ENCODE results near the gene AGBL4.
"Not testable (repeated sequence)": the region's sequence is repeated elsewhere in the genome, so short reads cannot be mapped to it uniquely, and the experiment has no call there.

AGBL4 gene

GRCh38 chr1:48548985-48549384 lies 1474.8 kb downstream of the AGBL4 start:
- DNase-seq (ENCODE audit: low read depth, low spot score): no peak

- no peak for DNase-seq (ENCODE audit: low read depth, low spot score)
Observed at GRCh38 chr1:48547561-48548220, 1476.1 kb downstream of the AGBL4 start.

GRCh38 chr1:48543854-48544253 lies 1479.9 kb downstream of the AGBL4 start:
- no peak for DNase-seq (ENCODE audit: low read depth, low spot score)

GRCh38 chr1:48540587-48540986 lies 1483.2 kb downstream of the AGBL4 start:
- DNase-seq (ENCODE audit: low read depth, low spot score): no peak

DNA sequence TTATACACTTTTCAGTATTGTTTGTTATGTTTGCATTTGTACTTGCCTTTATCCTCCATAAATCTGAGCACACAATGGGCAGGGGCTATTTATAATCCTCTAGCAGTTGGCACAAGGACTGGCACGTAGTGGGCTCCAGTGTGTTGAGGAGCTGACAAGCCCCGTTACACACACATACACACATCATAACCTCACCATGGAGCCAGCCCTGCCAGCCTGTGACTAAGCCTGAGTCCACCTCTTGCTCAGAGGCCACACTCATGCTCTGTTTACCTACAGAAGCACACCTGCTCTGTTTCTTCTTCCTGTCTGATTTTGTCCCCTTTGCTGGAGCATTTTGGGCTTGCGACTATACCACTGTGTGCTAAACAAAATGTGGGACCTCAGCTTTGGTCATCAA lies 1487.3 kb downstream of the AGBL4 start:
- no peak for DNase-seq (ENCODE audit: low read depth, low spot score)

GRCh38 chr1:48532976-48533375 lies 1490.8 kb downstream of the AGBL4 start:
- no peak for DNase-seq (ENCODE audit: low read depth, low spot score)

- no peak for DNase-seq (ENCODE audit: low read depth, low spot score)
Observed at GRCh38 chr1:48530727-48531351, 1492.9 kb downstream of the AGBL4 start.

DNA sequence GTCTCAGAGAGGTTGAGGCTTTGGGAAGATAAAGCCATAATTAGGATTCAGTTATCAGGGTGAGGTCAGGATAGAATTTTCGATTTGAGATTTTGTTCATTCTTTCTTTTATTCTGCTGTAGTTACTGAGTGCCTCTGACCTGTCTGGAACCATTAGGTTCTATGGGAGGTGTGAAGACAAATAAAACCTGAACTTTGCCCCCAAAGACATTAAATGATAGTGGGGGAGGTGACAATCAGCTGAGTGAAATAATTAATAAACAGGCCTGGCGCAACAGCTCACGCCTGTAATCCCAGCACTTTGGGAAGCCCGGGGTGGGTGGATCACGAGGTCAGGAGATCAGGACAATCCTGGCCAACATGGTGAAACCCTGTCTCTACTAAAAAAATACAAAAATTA lies 1496.7 kb downstream of the AGBL4 start:
- no peak for DNase-seq (ENCODE audit: low read depth, low spot score)

- no peak for DNase-seq (ENCODE audit: low read depth, low spot score)
Observed at GRCh38 chr1:48526008-48526710, 1497.6 kb downstream of the AGBL4 start.

DNA sequence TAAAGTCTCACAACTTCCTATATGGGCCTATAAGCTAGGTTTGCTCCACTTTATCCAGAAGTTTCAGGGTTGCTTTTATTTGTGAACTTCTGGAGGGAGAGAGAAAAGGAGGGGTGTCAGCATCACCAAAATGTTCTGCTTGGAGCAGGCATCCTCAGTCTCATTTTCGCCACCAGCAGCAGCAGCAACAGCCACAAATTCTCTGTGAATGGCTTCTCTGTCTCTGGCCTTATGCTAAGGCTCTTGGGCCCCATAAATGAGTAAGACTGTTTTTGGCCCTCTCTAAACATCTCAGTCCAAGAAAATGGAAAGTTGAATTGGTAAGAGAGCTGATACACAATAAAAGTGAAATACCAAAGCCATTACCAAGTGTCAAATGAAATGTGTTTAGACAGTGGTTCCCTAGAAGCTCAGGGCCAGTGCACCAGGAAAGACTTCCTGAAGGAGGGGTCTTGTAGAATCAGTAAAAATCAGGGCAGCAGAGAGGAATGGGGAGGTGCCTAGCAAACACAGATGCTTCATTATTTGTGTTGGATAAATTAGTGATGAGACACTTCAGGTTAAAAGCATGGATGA lies 1498.8 kb downstream of the AGBL4 start:
- DNase-seq (ENCODE audit: low read depth, low spot score): no peak

- no peak for DNase-seq (ENCODE audit: low read depth, low spot score)
Observed at GRCh38 chr1:48523558-48523957, 1500.2 kb downstream of the AGBL4 start.

DNA sequence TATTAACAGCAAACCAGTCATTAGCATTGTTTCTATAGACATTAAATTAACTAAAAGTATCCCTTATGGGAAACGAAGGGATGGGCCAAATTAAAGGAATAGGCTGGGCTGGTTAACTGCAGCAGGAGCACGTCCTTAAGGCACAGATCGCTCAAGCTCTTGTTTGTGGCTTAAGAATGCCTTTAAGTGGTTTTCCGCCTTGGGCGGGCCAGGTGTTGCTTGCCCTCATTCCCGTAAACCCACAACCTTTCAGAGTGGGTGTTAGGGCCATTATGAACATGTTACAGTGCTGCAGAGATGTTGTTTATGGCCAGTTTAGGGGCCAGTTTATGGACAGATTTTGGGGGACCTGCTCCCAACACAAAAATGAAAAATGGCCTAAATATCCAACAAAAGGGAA lies 1503.9 kb downstream of the AGBL4 start:
- not testable (repeated sequence) for DNase-seq (ENCODE audit: low read depth, low spot score)

GRCh38 chr1:48506870-48507269 lies 1516.9 kb downstream of the AGBL4 start:
- DNase-seq (ENCODE audit: low read depth, low spot score): no peak

DNA sequence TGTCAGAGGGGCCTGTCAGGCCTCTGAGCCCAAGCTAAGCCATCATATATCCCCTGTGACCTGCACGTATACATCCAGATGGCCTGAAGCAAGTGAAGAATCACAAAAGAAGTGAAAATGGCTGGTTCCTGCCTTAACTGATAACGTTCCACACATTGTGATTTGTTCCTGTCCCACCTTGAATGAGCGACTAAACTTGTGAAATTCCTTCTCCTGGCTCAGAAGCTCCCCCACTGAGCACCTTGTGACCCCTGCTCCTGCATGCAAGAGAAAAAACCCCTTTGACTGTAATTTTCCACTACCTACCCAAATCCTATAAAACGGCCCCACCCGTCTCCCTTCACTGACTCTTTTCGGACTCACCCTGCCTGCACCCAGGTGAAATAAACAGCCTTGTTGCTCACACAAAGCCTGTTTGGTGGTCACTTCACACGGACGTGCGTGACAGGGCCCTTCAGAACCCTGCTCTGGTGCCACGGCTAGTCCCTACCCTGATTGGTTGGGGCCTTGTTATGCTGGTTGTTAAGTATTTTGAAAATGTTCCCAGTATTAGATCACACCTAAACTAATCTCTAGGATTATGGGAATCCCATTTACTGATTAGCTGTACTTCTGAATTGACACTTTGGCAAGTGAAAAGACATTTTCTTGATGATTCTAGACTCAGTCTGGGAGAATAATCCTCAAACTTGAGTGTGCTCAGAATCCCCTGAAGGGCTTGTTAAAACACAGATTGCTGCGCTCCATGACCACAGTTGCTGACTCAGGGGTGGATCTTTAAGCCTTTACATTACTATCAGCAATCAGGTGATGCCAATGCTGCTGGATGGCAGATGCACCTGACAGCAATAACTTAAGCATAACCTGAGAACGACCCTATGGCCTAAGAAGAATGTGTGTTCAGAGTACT lies 1523.0 kb downstream of the AGBL4 start:
- no peak for DNase-seq (ENCODE audit: low read depth, low spot score)

DNA sequence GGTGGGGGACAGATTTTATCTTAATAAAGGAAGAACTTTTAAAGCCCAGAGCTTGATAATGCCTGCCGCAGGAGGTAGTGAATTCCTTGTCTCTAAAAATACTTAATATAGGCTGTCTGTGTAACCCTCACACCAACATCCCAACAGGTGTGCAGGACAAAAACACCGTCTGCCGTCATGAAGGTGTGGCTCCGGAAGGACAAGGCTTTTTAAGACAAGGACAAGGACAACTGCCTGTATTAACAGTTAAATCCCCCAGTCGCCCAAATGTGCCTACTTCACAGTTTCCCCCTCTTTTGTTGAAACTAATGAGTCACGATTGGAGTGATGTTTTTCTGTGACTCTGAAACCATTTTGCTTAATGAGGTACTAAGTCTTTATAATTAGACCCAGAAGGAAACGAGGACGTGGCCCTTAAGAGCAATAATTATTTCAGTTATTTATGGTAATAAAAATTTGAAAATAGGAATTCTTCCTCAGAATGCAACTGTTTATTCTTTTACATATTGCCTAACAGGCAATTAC lies 1524.5 kb downstream of the AGBL4 start:
- DNase-seq (ENCODE audit: low read depth, low spot score): no peak

DNA sequence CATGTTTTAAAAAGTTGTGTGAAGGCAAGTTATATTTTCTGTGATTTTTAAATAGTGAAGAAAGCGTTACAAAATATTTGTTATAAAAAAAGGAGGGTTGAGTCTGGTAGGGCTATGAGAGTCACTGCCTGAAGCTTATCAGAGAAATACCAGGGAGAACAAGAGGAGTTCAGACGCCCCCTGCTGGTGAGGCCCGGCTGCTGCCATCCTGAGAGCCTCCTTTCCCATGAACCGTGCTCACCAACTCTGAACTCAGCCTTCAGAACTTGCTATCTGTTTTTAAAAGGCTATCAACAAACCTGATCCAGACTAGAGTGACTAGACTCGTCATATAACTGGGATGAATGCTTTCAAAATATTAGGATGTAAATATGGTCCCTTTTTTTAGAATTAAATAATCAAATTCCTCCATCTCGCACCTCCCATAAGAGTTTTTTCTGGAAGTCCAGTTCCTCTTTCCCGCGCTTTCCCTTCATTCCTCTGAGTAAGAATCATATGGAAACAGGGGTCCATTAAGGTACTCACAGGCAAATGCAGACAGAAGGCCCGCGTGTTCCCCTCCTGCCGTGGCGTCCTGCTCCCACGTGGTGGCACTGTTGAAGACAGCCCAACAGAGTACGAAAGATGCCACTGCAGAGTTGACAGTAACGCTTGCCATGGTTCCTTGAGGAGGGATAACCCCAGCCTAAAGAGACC lies 1525.5 kb downstream of the AGBL4 start:
- peak; percentile 52 for DNase-seq (ENCODE audit: low read depth, low spot score)

DNA sequence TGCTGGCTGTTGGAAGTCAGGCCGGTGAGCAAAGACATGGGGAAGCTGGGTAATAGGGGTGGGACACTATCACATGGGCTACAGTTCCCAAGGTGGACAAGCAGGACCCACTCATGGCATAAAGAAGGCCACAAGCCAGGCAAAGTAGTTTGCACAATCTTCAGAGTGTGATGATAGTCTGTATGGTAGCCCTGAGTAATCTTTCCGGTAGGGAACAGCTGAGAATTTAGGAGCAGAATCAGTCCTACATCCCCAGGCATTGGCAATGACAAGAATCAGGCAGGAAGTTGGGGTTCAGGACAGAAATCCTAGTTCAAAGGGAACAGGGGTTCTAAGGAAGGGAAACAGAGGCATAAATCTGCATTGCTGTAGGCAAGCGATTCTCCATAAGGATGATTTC lies 1527.8 kb downstream of the AGBL4 start:
- DNase-seq (ENCODE audit: low read depth, low spot score): no peak

GRCh38 chr1:48495166-48495565 lies 1528.6 kb downstream of the AGBL4 start:
- DNase-seq (ENCODE audit: low read depth, low spot score): no peak

GRCh38 chr1:48493970-48494769 lies 1529.6 kb downstream of the AGBL4 start:
- DNase-seq (ENCODE audit: low read depth, low spot score): peak; percentile 86

DNA sequence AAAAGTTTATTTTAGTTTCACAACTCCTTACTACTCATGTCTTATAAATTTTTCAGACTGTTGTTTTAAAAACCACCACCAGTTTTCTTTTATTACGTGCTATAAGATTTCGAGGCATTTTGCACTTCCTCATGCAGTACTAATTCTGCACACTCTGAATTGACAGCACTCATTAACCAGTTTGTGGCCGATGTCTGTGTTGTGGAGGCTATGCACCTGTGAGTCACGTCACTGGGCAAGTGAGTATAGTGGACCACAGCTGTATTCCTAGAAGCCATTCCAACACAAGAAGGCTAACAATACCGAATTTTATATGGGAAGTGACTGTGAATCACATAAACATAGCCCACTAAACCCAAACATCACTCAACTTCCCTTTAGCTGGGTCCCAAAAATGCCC lies 1530.7 kb downstream of the AGBL4 start:
- no peak for DNase-seq (ENCODE audit: low read depth, low spot score)
